GM19455 (cell line): Measurements from ENCODE around the gene SP140L.
A peak's percentile ranks its signal among the peaks of the same experiment; 100 is the strongest.
"Not testable (repeated sequence)": the region's sequence is repeated elsewhere in the genome, so short reads cannot be mapped to it uniquely, and the experiment has no call there.

Source experiments
- ATAC-seq: cut with Tn5 transposase; IDR thresholded peaks from one replicate; pipeline ENCODE4 v1.9.1; 2021; ENCODE audit not compliant: unreplicated experiment

Gene SP140L

DNA sequence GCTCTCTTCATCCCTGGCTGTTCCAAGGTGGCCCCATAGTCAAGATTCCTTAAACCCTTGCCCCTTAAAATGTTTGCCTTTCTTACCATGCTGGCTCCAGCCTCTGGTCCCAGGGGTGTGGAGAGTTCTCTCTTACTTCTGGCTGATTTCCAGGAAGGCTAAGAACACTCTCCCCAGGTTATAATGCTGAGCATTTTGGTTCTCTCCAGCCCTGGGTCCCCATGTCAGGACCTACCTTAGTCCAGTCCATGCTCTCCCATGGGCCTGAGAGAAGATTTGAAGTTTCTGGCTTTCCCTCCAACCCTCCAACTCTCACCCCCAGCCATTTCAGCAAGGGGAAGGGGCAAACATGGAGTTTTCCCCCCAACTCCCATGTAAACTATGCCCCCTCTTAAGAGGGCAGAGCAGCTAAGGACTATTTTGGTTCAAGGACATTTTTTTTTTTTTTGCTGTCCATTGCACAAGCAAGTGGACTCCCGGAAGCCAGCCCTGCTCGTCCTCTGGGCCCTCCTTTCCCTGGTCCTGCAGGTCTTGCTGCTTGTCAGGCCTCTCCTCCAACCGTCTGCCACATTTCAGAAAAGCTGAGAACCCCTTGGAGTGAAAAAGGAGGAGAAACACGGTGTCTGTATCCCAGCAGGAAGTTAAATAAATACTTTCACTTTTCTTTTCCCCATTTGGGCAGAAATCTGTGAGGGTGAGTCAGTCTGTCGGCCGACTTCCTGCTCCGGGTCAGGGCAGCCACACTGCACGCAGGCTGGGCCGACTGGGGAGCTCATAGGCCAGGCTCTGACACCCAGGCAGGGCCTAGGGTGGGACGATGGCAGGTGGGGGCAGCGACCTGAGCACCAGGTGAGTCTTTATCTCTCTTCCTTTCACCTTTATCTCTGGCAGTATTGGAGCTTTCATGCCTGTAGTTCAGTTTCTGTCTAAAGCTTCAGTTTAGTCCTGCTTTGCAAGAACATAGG is at the start of gene SP140L:
Gene SP140L (plus strand): TSS at position 741 of the 965 bp plus-strand sequence. CDS start 77 bp downstream, at position 818.
- ATAC-seq: peak; percentile 86

DNA sequence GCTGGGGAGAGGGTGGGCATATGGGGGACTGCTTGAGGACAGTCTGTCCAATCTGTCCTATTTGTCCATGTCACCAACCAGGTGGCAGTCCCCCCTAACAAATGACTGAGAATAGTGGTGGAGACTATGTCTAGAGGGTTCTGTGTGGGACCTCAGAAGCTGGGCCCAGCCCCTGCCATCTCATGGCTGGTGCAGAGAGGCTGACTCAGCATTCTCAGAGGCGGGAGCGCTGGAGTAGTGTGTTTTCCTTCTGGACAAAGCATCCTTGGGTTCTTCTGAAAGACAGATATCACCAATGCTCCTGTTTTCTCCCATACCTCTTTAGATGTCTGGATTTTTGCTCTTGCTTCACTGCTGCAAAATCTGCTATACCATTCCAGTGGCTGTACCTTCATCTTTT is 44.1 kb upstream of the SP140L start:
- ATAC-seq: no peak

DNA sequence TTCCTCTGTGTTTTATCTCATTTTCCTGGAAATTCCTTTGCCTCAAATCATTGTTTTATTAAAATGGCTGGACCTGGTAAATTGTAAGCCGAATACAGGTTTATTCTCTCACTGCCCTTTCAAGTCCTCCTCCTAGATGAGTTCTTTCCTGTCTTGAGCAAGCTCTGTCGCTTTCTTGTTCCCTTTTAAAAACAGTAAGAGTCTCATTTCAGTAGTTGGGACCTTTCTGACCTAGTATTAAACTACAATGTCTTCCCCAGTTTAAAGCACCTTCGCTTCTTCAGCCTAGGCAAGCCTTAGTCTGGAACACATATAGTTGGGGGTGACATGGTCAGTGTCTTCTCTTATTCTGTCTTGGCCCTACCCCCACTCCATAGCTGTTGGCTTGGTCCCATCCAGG is 40.9 kb upstream of the SP140L start:
- ATAC-seq: no peak

DNA sequence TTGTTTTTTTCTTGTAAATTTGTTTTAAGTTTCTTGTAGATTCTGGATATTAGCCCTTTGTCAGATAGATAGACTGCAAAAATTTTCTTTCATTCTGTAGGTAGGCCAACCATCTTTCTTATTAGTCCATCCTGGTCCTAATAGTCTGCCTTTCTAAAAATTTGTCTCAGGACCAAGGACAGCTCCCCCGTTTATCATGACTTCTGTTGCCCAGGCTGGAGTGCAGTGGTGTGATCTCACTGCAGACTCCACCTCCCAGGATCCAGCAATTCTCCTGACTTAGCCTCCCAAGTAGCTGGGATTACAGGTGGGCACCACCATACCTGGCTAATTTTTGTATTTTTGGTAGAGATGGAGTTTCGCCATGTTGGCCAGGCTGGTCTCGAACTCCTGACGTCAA is 37.7 kb upstream of the SP140L start:
- not testable (repeated sequence) for ATAC-seq

DNA sequence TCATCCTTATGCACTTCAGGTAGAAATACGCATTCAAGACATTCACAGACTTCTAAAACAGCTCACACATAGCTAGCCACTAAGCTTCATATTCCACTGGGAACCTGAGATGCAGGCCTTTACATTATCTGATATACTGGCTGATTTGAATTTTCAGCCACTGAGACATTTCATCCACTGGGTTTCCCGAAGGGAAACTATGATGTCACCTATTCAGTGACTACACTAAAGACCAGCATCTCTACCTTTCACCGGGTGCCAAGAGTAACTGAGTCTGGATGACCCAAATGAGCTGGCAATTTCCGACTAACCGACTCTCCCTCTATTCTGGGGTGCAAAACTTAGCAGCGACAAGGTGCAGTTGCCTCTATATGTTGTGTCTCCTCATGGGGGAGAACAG is 31.8 kb upstream of the SP140L start:
- ATAC-seq: no peak

DNA sequence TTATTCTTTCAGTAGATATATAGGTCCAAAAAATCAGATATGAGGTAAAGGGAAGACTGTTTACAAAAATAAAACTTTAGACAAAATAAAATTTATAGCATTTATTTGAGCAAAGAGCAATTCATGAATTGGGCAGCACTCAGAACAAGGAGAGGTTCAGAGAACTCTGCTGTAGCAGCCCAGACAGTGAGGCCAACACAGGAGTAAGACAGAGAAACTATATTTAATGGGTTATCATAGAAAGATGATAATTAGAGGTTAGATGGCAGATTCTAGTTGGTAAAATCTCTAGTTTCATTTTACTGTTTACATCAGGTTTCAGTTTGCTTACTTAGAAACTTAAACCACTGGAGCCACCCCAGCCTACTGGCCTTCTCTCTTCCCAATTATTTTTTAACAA is 30.1 kb upstream of the SP140L start:
- ATAC-seq: no peak

DNA sequence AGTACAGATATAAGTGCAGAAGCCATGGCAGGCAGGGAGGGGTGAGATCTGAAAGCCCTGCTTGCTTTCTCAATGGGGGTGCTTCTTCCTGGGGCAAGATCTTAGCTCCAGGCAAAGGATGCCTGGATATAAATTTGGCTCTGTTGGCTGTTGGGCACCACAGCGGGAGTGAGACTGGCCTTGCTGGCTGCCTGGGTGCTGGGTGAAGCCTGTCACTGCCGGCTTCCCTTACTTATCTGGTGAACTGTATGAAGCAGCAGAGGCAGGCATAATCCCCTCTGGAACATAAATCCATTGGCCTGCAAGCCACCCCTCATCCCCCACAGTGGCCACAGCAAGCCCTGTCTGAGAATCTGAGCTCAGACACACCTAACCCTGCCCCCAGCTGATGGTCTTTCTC is 27.4 kb upstream of the SP140L start:
- no peak for ATAC-seq

DNA sequence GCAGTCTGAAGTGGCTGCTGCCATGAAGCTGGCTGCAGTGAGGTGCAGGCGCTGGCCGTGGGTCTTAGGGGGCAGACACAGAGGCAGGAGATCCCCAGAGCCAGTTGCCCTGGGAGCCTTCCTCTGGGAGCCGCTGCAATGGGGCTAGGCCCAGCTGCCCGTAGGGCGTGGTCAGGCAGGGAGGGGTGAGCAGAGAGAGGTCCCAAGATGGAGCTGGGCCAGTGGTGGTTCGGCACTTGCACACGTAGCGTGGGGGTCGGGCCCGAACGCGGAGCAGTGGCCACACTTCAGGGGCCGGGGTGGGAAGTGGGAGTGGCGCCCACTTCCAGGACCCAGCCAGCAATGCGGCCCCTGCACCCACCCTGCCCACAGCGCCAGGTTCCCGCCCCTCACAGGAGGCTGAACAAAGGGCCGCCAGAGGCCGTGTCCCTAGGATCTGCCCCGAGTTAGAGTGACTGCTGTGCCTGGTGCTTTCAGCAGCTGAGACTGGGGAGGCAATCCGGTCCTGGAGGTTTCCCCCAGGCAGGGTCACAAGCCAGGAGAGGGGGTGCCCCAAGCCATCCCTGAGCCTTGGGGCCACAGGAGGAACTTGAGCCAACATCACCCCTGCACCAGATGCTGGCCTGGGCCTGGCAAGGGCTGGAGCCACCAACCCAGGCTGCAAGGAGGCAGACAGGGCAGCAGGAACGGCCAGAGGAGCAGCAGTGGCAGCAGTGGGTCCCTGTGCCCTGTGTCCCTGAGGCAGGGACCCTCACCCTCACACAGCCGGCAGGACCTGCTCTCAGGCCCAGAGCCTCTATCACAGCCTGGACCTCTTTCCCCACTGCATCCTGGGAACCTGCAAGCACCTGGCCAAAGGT is 21.3 kb upstream of the SP140L start:
- ATAC-seq: no peak

DNA sequence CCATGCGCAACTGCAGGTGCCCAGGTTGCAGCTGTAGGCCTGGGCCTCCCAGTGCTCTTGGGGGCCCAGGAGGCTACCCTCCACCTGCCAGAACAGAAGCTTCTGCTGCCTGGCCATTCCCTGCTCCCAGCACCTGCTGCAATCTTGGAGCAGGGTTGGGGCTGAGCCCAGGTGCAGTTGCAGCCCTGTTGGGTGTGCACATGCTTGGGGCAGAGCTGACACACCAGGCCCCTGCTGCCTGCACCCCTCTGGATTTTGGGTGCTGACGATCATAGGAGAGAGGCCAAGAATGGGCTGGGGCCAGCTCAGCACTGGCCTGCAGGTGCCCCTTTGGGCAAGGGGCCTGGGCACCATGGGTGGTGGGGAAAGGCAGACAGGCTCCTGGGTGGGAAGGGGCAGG is 20.5 kb upstream of the SP140L start:
- ATAC-seq: no peak

DNA sequence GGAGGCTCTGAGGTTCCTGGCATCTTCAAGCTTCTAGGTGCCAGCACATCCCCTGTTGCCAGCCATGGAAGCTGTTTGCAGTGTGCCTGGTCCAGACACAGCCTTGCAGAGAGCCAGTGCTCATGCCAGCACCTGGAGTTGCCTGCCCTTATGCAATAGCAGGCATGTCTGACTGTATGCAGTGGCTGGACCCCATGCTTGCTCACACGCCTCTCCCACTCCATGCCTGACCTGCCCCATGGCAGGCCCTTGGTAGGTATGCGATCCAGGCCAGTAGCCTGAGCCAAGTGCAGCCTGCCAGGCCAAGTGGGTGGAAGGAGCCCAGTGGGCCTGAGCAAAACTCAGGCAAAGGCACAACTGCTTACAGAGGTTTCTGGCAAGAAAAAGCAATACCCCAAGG is 19.5 kb upstream of the SP140L start:
- ATAC-seq: no peak

DNA sequence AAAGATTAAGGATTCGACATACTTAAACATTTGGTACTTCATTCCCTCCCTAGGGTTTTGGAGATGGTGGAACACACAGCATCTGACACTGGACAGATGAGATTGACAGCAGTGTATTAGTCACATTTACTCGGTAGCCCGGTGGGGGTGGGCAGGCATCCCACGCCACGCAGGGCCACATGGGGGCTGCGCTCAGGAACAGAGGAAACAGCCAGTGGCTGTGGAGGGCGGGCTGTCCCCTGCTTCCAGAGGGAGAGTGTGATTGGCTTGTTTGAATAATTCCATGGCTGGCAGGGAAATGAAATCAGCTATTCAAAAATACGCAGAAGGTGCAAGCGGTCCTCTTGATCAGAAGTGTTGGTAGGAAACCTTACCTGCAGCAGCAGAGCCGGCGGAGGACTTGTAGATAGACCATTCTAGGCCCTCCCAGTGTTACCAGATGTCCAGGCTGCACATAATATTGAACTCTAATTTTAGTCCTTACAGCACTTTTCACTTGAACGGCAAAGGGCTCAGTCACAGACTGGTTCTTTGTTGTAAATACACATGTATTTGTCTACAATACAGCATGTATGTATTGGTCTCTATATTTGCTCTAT is 18.5 kb upstream of the SP140L start:
- no peak for ATAC-seq

DNA sequence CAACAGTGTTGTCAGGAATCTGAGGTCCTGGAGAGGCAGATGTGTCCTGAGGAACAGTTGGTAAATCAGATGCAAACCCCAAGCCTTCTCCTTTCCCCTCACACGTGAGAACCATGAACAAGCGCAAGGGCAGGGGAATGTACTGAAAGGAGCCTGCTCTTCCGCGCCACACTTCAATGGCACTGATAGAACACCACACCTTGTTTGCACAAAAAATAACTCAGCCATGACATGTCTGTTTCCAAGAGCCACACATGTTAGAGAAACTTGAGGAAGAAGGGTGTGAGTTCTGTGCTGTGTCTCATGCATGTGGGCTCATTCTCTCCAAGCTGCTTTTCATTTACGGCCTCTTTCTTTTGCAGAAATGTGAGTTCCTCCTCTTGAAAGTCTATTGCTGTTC is 16.2 kb upstream of the SP140L start:
- ATAC-seq: not testable (repeated sequence)

DNA sequence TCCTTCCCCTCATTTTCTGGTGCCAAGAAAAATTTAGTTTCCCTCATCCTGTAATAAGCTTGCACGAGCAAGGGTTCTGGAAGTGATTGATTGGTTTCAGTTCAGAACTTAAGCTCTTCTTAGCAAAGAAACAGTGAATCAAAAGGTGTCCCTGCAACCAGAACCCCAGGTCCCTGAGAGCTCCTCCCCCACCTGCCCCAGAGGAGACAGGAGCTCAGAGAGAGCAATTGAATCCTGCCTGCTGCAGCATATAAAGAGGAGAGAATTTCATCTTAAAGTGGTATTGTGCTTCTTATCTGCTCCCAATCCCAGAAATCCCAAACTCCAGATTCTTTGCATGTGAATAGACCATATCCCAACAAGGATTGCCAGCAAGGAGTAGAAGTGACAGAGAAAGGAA is 15.4 kb upstream of the SP140L start:
- not testable (repeated sequence) for ATAC-seq

DNA sequence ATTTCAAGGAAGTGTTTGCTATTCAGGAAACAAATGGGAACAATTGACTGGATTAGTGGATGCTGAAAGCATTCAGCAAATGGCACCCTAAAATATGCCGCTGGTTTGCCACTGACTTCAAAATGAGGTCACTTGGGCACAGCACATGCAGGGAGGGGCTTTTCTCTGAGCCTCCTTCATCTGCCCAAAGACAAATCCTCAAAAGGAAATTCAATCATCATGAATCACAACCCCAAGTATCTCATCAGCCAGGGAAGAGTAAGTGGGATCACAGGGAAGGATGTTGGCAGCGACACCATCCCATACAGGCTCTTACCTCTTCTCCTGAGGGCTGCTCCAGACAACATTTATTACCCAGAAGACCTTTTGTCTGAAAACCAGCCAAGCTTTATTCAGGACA is 14.4 kb upstream of the SP140L start:
- ATAC-seq: no peak

DNA sequence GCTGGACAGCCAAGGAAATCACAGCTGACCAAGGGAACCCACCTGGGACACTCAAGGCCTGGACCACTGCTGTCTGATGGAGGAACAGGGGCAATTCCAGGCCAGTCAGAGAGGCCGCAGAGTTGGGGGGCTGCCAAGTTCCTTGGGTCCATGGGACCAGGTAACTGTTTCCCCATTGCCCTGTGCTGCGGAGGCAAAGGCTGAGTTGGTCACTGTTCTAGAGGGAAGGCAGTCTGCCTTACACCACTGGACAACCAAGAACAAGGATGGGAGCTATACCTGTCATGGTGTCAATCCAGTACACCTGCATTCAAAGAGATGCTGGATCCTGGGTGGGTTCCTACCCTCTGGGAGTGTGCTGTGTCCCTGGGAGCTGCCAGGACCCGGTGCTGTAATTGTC is 9.6 kb upstream of the SP140L start:
- ATAC-seq: no peak

DNA sequence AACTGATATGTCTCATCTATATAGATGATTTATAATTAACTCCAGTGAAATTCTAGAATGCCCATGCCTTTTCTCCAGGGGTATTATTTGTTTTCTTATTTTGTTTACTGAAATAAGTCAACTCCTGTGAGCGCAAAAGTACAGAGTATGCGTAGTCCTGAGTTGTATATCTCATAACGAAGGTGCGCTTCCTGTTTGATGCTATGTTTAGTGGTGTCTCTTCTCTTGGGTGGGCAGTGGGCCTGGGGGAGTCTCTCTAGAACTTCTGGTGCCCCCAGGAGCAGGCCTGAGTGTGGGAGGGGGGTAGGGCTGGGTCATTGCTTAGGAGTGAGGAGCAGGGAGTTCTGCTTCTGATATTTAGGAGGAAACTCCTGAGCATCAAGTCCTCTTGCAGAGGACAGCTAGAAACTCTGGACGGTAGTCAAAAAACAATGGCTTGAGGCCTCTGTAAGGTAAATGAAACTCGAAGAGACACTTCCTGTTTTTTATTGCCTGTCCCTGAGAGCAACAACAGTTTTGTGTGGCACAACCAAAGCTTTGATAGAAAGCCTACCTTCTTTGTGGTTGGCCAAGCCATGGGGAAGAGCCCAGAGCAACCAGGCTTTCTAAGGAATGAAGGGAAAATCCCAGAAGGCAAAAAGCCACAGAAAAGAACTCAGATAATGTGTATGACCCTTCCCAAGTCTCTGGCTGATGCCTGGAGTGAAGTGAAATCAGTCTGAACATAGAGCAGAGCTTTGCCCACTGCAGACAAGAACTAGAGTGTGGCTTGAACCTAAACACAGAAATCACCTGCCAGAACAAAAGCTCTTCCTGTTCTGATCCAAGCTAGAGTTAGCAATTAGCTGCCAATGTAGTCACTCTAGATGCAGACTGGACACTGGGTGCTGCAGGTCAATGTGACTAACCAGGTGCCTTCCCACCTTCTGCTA is 8.5 kb upstream of the SP140L start:
- ATAC-seq: no peak

DNA sequence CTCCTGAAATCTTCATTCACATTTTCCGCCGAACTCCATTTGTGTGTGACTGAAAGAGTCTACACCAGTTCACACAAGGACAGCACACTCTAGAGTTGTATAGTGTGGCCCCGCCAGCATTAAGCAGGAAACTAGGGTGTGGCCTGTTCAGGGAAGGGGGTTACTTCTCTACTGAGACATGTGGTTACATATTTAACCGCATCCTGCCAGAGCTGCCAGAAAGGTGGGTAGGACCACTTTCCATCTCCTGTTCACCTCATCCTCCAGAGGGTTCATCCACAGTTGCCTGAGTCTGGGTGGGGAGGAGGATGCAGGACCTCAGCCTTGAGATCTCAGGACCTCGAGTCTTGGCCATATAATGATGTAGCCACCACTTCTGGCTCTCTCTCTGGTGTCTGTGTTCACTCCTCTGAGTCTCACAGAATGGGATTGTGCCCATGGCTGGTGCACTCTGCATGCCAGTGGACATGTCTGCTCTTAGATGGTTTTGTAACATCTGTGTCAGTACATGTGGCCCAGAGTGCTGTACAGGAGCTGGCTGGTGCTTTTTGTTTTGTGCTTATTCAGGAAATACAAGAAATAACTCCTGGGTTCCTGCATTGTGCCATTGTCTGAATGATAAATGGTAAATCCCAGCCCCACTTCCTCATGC is 7.7 kb upstream of the SP140L start:
- peak; percentile 76 for ATAC-seq

DNA sequence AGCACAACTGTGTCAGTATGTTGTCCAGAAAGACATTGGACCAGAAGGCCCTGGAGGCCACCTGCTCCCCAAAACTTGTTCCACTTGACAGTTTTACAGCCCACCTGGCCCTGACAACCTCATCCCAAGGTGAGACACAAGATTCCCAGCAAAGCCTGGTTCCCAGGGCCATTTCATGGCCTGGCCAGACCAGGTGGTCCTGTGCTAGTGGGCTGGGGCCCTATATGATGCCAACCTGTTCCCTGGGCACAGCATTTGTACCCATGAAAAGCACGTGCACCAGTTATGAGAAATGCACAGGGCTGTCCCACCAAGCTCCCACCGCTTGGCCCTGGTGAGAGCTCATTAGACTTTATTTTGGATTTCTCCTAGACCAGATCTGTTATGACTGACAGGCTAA is 6.0 kb upstream of the SP140L start:
- no peak for ATAC-seq

DNA sequence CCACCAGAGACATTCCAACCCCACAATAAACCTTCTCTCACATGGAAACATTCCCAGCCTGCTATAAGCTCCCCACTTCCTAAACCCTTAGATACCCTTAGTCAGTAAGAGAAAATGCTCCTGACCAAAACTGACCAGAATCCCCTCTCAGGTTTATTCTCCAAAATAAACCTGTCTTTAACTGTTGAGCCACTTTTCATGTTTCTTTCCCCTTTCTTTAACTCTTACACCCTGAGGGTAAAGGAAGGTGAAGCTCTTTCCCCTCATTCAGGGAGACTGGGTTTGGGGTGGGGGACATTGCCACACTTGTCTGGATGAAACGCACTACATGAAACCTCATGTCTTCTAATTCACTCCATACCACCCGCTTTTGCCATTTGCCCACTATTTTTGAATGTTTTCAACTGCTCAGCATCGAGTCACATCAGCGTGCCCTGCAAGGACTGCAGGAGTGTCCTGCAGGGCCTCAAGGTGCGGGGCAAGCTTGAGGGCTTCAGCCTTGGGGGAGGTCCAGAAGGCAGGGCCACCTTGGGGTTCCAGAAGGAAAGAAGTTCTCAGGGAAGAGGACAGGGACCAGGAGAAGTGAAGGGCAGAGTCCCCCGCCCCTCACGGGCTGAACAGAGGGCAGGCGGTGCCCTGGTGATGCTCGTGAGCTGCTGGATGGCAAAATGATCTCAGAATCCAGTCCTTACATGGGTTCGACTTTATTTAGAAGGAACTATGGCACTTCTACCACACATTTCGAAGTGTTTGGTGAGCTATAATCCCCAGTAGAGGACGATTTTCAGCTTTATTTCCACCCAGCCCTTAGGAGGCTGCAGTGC is 4.2 kb upstream of the SP140L start:
- no peak for ATAC-seq
